ENCODE data around the gene RUSC2. TPM values are rescaled to one million over a fixed set of nuclear protein-coding genes. Genes with fewer than 3 reads are reported as not detected.

The RUSC2 gene
- total and polyA plus RNA-seq, 2 of the 13 experiments (the other 11 are each of a cell fraction or from before 2014, with no cell fraction given) = 2.8 to 3.3 TPM

DNA sequence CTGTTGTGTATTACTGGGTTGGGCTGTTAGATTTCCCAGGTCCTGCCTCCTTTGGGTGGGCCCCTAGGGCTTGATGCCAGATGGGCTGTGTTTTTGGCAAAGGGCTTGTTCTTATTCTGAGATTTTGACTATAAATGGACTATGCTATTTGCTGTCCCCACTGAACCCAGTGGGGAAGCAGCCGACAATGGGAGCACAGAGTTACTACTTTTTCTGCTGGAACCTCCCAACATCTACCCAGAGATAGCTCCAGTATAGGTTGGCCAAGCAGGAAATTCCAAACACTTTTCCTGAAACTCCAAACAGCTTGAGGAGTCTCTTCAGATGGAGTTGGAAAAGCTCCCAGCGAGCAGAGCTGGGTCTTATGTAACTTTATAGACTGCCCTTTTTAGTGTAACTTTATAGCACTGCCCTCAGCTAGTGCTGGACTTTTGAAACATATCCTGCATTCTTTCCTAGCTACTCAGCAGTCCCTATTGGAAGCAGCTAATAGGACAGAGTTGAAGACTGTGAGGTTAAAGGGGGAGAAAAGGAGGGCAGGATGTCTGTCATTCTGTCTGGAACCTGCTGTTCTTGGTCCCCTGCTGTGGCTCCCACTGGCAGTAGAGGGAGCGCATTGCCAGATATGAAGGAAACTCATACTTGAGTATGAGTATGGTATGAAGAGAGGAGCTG lies 21.0 kb downstream of the RUSC2 start (continued):
- TF ChIP-seq, protein P1, sequence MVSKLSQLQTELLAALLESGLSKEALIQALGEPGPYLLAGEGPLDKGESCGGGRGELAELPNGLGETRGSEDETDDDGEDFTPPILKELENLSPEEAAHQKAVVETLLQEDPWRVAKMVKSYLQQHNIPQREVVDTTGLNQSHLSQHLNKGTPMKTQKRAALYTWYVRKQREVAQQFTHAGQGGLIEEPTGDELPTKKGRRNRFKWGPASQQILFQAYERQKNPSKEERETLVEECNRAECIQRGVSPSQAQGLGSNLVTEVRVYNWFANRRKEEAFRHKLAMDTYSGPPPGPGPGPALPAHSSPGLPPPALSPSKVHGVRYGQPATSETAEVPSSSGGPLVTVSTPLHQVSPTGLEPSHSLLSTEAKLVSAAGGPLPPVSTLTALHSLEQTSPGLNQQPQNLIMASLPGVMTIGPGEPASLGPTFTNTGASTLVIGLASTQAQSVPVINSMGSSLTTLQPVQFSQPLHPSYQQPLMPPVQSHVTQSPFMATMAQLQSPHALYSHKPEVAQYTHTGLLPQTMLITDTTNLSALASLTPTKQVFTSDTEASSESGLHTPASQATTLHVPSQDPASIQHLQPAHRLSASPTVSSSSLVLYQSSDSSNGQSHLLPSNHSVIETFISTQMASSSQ (IDR thresholded peaks at IDR 0.05; ENCODE audit: low read depth) = no peak
- TF ChIP-seq, protein P1 (CRISPR knock-in tag; IDR thresholded peaks at IDR 0.05; ENCODE audit: borderline replicate concordance) = no peak
- TF ChIP-seq ZNF782 (CRISPR knock-in tag; IDR thresholded peaks at IDR 0.05; ENCODE audit: borderline replicate concordance) (no peak), SALL1 (CRISPR knock-in tag; IDR thresholded peaks at IDR 0.05) (no peak; the same call in 1 of the 2 replicates), HCFC1 (IDR thresholded peaks at IDR 0.05; ENCODE audit: low read depth, low read length) (no peak), ELF4 (CRISPR knock-in tag; IDR thresholded peaks at IDR 0.05; ENCODE audit: borderline replicate concordance) (no peak), ZNF841 (CRISPR knock-in tag; IDR thresholded peaks at IDR 0.05; ENCODE audit: borderline replicate concordance) (no peak), JARID2 (CRISPR knock-in tag; IDR thresholded peaks at IDR 0.05; ENCODE audit: insufficient replicate concordance) (no peak), ZNF34 (CRISPR knock-in tag; IDR thresholded peaks at IDR 0.05; ENCODE audit: borderline replicate concordance) (no peak), ISX (CRISPR knock-in tag; conservative IDR thresholded peaks at IDR 0.05) (no peak), MYNN (CRISPR knock-in tag; IDR thresholded peaks at IDR 0.05; ENCODE audit: low read depth) (no peak), NFKB2 (CRISPR knock-in tag; IDR thresholded peaks at IDR 0.05; ENCODE audit: borderline replicate concordance) (no peak), GABPB1 (CRISPR knock-in tag; IDR thresholded peaks at IDR 0.05) (no peak), KDM6A (CRISPR knock-in tag; IDR thresholded peaks at IDR 0.05; ENCODE audit: low read depth) (no peak), TEAD3 (CRISPR knock-in tag; optimal IDR thresholded peaks at IDR 0.05; ENCODE audit: borderline replicate concordance) (peak; percentile 96), ZNF432 (CRISPR knock-in tag; IDR thresholded peaks at IDR 0.05; ENCODE audit: borderline replicate concordance) (no peak), ZNF33A (CRISPR knock-in tag; IDR thresholded peaks at IDR 0.05; ENCODE audit: borderline replicate concordance) (no peak), ZNF589 (CRISPR knock-in tag; conservative IDR thresholded peaks at IDR 0.05) (no peak), MED1 (CRISPR knock-in tag; IDR thresholded peaks at IDR 0.05) (peak; percentile 37; the same call in 1 of the 2 replicates), IKZF1 (IDR thresholded peaks at IDR 0.05) (no peak), ZNF879 (CRISPR knock-in tag; IDR thresholded peaks at IDR 0.05) (no peak)
- TF ChIP-seq, protein P2, sequence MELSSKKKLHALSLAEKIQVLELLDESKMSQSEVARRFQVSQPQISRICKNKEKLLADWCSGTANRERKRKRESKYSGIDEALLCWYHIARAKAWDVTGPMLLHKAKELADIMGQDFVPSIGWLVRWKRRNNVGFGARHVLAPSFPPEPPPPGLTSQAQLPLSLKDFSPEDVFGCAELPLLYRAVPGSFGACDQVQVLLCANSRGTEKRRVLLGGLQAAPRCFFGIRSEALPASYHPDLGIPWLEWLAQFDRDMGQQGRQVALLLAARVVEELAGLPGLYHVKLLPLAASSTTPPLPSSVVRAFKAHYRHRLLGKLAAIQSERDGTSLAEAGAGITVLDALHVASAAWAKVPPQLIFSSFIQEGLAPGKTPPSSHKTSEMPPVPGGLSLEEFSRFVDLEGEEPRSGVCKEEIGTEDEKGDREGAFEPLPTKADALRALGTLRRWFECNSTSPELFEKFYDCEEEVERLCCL (CRISPR knock-in tag; IDR thresholded peaks at IDR 0.05; ENCODE audit: borderline replicate concordance) = no peak
- TF ChIP-seq, protein P3, sequence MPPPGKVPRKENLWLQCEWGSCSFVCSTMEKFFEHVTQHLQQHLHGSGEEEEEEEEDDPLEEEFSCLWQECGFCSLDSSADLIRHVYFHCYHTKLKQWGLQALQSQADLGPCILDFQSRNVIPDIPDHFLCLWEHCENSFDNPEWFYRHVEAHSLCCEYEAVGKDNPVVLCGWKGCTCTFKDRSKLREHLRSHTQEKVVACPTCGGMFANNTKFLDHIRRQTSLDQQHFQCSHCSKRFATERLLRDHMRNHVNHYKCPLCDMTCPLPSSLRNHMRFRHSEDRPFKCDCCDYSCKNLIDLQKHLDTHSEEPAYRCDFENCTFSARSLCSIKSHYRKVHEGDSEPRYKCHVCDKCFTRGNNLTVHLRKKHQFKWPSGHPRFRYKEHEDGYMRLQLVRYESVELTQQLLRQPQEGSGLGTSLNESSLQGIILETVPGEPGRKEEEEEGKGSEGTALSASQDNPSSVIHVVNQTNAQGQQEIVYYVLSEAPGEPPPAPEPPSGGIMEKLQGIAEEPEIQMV (CRISPR knock-in tag; IDR thresholded peaks at IDR 0.05; ENCODE audit: low read depth) = no peak
- TF ChIP-seq, protein P4, sequence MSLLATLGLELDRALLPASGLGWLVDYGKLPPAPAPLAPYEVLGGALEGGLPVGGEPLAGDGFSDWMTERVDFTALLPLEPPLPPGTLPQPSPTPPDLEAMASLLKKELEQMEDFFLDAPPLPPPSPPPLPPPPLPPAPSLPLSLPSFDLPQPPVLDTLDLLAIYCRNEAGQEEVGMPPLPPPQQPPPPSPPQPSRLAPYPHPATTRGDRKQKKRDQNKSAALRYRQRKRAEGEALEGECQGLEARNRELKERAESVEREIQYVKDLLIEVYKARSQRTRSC (CRISPR knock-in tag; IDR thresholded peaks at IDR 0.05; ENCODE audit: low read depth) = no peak
